CD14-positive monocyte (primary cell): ENCODE results near the gene MRPL27. TPM values are rescaled to one million over a fixed set of nuclear protein-coding genes. Genes with fewer than 3 reads are reported as not detected.

Experiments
- DNase-seq, 3 donors: peaks; one replicate each; pipeline ENCODE4 v3.0.0-alpha.2; 2011 to 2022
- H2AFZ ChIP-seq: 2 replicates; pipeline ENCODE4 v1.6.0; 2012; ENCODE audit warnings: mild to moderate bottlenecking, low read depth, low read length, inconsistent platforms; ENCODE audit not compliant: insufficient read depth, poor library complexity, severe bottlenecking
- H3K27ac ChIP-seq, 2 donors: 1 replicate in 1 of 2; 2 replicates in 1 of 2; pipeline ENCODE4 v1.5.1; 2012 to 2013; ENCODE audit warnings: low read length in 2 of 2, control low read depth in 1 of 2, inconsistent platforms in 1 of 2, low read depth in 1 of 2, mild to moderate bottlenecking in 1 of 2
- H3K27me3 ChIP-seq, 2 donors: one replicate each; pipeline versions ENCODE4 v1.6.0 to v1.6.1; 2011 to 2013; ENCODE audit warnings: low read length in 2 of 2; ENCODE audit not compliant: control insufficient read depth in 2 of 2, insufficient read depth in 2 of 2
- H3K36me3 ChIP-seq, 2 donors: replicated peaks in 1 of 2; 1 replicate in 1 of 2; 2 replicates in 1 of 2; pipeline versions ENCODE4 v1.5.1 to v1.6.1; 2012 to 2013; ENCODE audit warnings: low read length in 2 of 2, control low read depth in 1 of 2, inconsistent platforms in 1 of 2, mild to moderate bottlenecking in 1 of 2; ENCODE audit not compliant: insufficient read depth in 2 of 2, control insufficient read depth in 1 of 2
- H3K4me1 ChIP-seq, 2 donors: 1 replicate in 1 of 2; 2 replicates in 1 of 2; pipeline versions ENCODE4 v1.5.1 to v1.6.1; 2012 to 2013; ENCODE audit warnings: low read length in 2 of 2, control low read depth in 1 of 2, inconsistent platforms in 1 of 2, mild to moderate bottlenecking in 1 of 2, moderate library complexity in 1 of 2; ENCODE audit not compliant: insufficient read depth in 2 of 2, control insufficient read depth in 1 of 2
- H3K4me2 ChIP-seq: replicated peaks from 2 replicates; pipeline ENCODE3; 2012; ENCODE audit warnings: low read length, moderate library complexity, mild to moderate bottlenecking; ENCODE audit not compliant: poor library complexity, severe bottlenecking; ENCODE audit errors: extremely low read depth
- H3K4me3 ChIP-seq, 3 experiments: fragments of 200-600 bp in 1 of 3; sonication (generic) in 1 of 3; replicated peaks in 1 of 3; 1 replicate in 2 of 3; 2 replicates in 1 of 3; pipeline ENCODE4 v1.5.1; 2011 to 2013; ENCODE audit warnings: low read length in 3 of 3, mild to moderate bottlenecking in 3 of 3, control low read depth in 2 of 3, low read depth in 2 of 3, inconsistent platforms in 1 of 3, moderate library complexity in 1 of 3
- H3K79me2 ChIP-seq: 2 replicates; pipeline ENCODE4 v1.6.0; 2012; ENCODE audit warnings: mild to moderate bottlenecking, control low read depth, inconsistent platforms, low read length, moderate library complexity; ENCODE audit not compliant: insufficient read depth
- H3K9ac ChIP-seq: 2 replicates; pipeline ENCODE4 v1.6.0; 2017; ENCODE audit warnings: low read length, mild to moderate bottlenecking; ENCODE audit not compliant: insufficient read depth, poor library complexity, severe bottlenecking
- H3K9me3 ChIP-seq, 2 donors: replicated peaks in 1 of 2; 1 replicate in 1 of 2; 2 replicates in 1 of 2; pipeline versions ENCODE4 v1.5.1 to v1.6.1; 2012 to 2013; ENCODE audit warnings: low read length in 2 of 2, control low read depth in 1 of 2; ENCODE audit not compliant: control insufficient read depth in 1 of 2, insufficient read depth in 1 of 2
- H4K20me1 ChIP-seq: 2 replicates; pipeline ENCODE4 v1.6.0; 2012; ENCODE audit warnings: mild to moderate bottlenecking, low read length, control low read depth, moderate library complexity; ENCODE audit not compliant: insufficient read depth
- H3K27ac Mint-ChIP-seq, 7 donors: one replicate each; pipeline ENCODE4 v1.8.0; 2020; ENCODE audit warnings: mild to moderate bottlenecking in 7 of 7, mixed read lengths in 7 of 7, moderate library complexity in 6 of 7, inconsistent platforms in 2 of 7
- H3K27me3 Mint-ChIP-seq, 3 donors: one replicate each; pipeline ENCODE4 v1.8.0; 2021 to 2022; ENCODE audit warnings: low read depth in 3 of 3, mild to moderate bottlenecking in 3 of 3, mixed read lengths in 3 of 3, moderate library complexity in 3 of 3, inconsistent platforms in 1 of 3
- H3K36me3 Mint-ChIP-seq, 2 donors: one replicate each; pipeline ENCODE4 v1.8.0; 2020; ENCODE audit warnings: mixed read lengths in 2 of 2, inconsistent platforms in 1 of 2, mild to moderate bottlenecking in 1 of 2
- H3K4me1 Mint-ChIP-seq: one replicate; pipeline ENCODE4 v1.8.0; 2020; ENCODE audit warnings: mild to moderate bottlenecking, mixed read lengths
- H3K4me3 Mint-ChIP-seq, 2 donors: one replicate each; pipeline ENCODE4 v1.8.0; 2020; ENCODE audit warnings: mild to moderate bottlenecking in 2 of 2, mixed read lengths in 2 of 2, moderate library complexity in 1 of 2
- H3K9me3 Mint-ChIP-seq, 7 donors: one replicate each; pipeline ENCODE4 v1.8.0; 2020 to 2022; ENCODE audit warnings: mixed read lengths in 7 of 7, mild to moderate bottlenecking in 6 of 7, moderate library complexity in 6 of 7, inconsistent platforms in 2 of 7
- CTCF ChIP-seq: fragments of 200-600 bp; IDR thresholded peaks from one replicate; pipeline ENCODE4 v1.8.0; 2022; ENCODE audit warnings: antibody characterized with exemption, mild to moderate bottlenecking
- WGBS: methylation state at CpG from one replicate; pipeline ENCODE4 v1.1.5; 2013; ENCODE audit warnings: missing lambda C conversion rate; ENCODE audit not compliant: insufficient coverage; 5-methylcytosine and 5-hydroxymethylcytosine counted together
- intact Hi-C, 2 donors: fragments of 100-400 bp; cut with micrococcal nuclease; formaldehyde crosslinking; loops; one replicate each; pipeline versions ENCODE4 v1.15.0 to v1.15.1; 2023
- polyA plus RNA-seq, 3 donors: library from polyadenylated mRNA; depleted of rRNA in 1 of 3; unstranded in 2 of 3; stranded (reverse) in 1 of 3; fragments of 300-500 nt in 2 of 3; fragments of >200 nt in 1 of 3; fragmentation: Illumina TruSeq in 2 of 3; gene quantifications; 1 replicate in 2 of 3; 2 replicates in 1 of 3; pipeline ENCODE4 v1.2.3, GENCODE V29; 2012 to 2021

The MRPL27 gene
- polyA plus RNA-seq, 3 donors: 33.2 to 82.3 (median 75.3) TPM

GRCh38 chr17:50360486-50361115, 12.4 kb downstream of the MRPL27 start:
- WGBS: 89% methylated on average over 7 of the region's 11 CpGs
- H3K9ac ChIP-seq: no peak overlapping the region
- H3K4me3 ChIP-seq: no peak overlapping the region
- intact Hi-C loops: no loop called here
- H3K79me2 ChIP-seq: no peaks in the 10 kb centered on the region
- no peaks in the 10 kb centered on the region for H3K27me3 ChIP-seq
- H3K4me1 ChIP-seq: peaks cover 4% of the 10 kb centered on the region in 2 donors
- H3K36me3 Mint-ChIP-seq: peaks cover 53 to 62% of the 10 kb centered on the region in 2 donors
- H3K27me3 Mint-ChIP-seq: no peaks in the 10 kb centered on the region
- no peak overlapping the region for H2AFZ ChIP-seq
- no peaks in the 10 kb centered on the region for H4K20me1 ChIP-seq
- DNase-seq: no peak
- no peak for TF ChIP-seq CTCF
- H3K9me3 ChIP-seq: no peaks in the 10 kb centered on the region
- peaks cover 51 to 64% of the 10 kb centered on the region in 2 donors for H3K36me3 ChIP-seq
- H3K4me1 Mint-ChIP-seq: peaks cover 10% of the 10 kb centered on the region
- peaks cover 0 to under 1% (median 0%) of the 10 kb centered on the region in 7 donors for H3K9me3 Mint-ChIP-seq
- H3K27ac ChIP-seq: no peak overlapping the region
- H3K4me2 ChIP-seq: no peak overlapping the region
- no peak overlapping the region for H3K27ac Mint-ChIP-seq
- H3K4me3 Mint-ChIP-seq: no peak overlapping the region

- no peaks in the 10 kb centered on the region for H3K27me3 ChIP-seq
- WGBS: 93% methylated on average over 13 of the region's 14 CpGs
- H3K79me2 ChIP-seq: no peaks in the 10 kb centered on the region
- no peaks in the 10 kb centered on the region for H3K9me3 ChIP-seq
- no peak for TF ChIP-seq CTCF
- no peak overlapping the region for H2AFZ ChIP-seq
- H4K20me1 ChIP-seq: no peaks in the 10 kb centered on the region
- Mint-ChIP-seq H3K9me3 (no peaks in the 10 kb centered on the region), H3K27me3 (no peaks in the 10 kb centered on the region), H3K4me3 (no peak overlapping the region), H3K27ac (no peak overlapping the region), H3K36me3 (peaks cover 54 to 62% of the 10 kb centered on the region in 2 donors), H3K4me1 (peaks cover 10% of the 10 kb centered on the region)
- no peak overlapping the region for H3K4me2 ChIP-seq
- H3K4me3 ChIP-seq: no peak overlapping the region
- H3K27ac ChIP-seq: no peak overlapping the region
- H3K9ac ChIP-seq: no peak overlapping the region
- no peak for DNase-seq
- peaks cover 4% of the 10 kb centered on the region in 2 donors for H3K4me1 ChIP-seq
- H3K36me3 ChIP-seq: peaks cover 51 to 64% of the 10 kb centered on the region in 2 donors
- intact Hi-C loops: no loop called here
Observed at GRCh38 chr17:50359998-50360461, 13.0 kb downstream of the MRPL27 start.
